ENCODE results near the gene PTP4A2. TPM values are rescaled to one million over a fixed set of nuclear protein-coding genes. Genes with fewer than 3 reads are reported as not detected.

The PTP4A2 gene
- total and polyA plus RNA-seq, 2 of the 13 experiments (the other 11 are each of a cell fraction or from before 2014, with no cell fraction given), result 173 to 225 TPM

DNA sequence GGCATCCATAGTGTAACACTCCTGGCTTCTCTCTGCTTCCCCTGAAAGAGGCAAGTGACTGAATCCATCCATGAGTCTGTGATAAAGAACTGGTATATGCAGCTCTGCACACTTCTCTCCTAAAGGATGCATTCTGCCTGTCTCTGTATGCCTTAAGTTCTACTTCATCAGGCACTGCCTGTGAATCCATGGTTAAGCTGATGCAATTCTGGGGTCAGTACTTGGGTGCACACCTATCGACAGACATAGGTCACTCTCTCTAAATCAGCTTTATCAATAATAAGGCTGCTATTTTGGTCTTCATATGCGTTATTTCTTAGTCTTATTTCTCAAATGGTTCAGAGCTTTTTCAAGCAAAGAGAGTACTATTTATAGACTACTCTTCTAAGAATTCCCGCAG is 32.7 kb upstream of the PTP4A2 start (continued):
- TF ChIP-seq ZNF609 (CRISPR knock-in tag; IDR thresholded peaks at IDR 0.05; ENCODE audit: borderline replicate concordance) (no peak), ATAD3A (CRISPR knock-in tag; IDR thresholded peaks at IDR 0.05) (no peak), TBL1XR1 (IDR thresholded peaks at IDR 0.05; ENCODE audit: borderline replicate concordance, low read length, partially characterized antibody) (no peak), ZNF282 (IDR thresholded peaks at IDR 0.05; ENCODE audit: partially characterized antibody) (no peak), ZFYVE20 (CRISPR knock-in tag; IDR thresholded peaks at IDR 0.05; ENCODE audit: borderline replicate concordance, low read depth) (no peak), SNAPC5 (CRISPR knock-in tag; IDR thresholded peaks at IDR 0.05; ENCODE audit: borderline replicate concordance) (no peak), SRSF9 (IDR thresholded peaks at IDR 0.05; ENCODE audit: borderline replicate concordance, insufficient read depth, low read depth, low read length, poor library complexity, severe bottlenecking) (no peak), HIC2 (CRISPR knock-in tag; IDR thresholded peaks at IDR 0.05; ENCODE audit: low read depth) (no peak), ZBTB8A (CRISPR knock-in tag; IDR thresholded peaks at IDR 0.05; ENCODE audit: borderline replicate concordance, low read depth) (no peak), RNF2 (conservative IDR thresholded peaks at IDR 0.05; ENCODE audit: low read depth) (no peak)
- TF ChIP-seq, protein P1, sequence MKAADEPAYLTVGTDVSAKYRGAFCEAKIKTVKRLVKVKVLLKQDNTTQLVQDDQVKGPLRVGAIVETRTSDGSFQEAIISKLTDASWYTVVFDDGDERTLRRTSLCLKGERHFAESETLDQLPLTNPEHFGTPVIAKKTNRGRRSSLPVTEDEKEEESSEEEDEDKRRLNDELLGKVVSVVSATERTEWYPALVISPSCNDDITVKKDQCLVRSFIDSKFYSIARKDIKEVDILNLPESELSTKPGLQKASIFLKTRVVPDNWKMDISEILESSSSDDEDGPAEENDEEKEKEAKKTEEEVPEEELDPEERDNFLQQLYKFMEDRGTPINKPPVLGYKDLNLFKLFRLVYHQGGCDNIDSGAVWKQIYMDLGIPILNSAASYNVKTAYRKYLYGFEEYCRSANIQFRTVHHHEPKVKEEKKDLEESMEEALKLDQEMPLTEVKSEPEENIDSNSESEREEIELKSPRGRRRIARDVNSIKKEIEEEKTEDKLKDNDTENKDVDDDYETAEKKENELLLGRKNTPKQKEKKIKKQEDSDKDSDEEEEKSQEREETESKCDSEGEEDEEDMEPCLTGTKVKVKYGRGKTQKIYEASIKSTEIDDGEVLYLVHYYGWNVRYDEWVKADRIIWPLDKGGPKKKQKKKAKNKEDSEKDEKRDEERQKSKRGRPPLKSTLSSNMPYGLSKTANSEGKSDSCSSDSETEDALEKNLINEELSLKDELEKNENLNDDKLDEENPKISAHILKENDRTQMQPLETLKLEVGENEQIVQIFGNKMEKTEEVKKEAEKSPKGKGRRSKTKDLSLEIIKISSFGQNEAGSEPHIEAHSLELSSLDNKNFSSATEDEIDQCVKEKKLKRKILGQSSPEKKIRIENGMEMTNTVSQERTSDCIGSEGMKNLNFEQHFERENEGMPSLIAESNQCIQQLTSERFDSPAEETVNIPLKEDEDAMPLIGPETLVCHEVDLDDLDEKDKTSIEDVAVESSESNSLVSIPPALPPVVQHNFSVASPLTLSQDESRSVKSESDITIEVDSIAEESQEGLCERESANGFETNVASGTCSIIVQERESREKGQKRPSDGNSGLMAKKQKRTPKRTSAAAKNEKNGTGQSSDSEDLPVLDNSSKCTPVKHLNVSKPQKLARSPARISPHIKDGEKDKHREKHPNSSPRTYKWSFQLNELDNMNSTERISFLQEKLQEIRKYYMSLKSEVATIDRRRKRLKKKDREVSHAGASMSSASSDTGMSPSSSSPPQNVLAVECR (CRISPR knock-in tag; IDR thresholded peaks at IDR 0.05; ENCODE audit: borderline replicate concordance), result no peak

Data from HepG2 (cell line).